H7 (cell line): ENCODE data around the gene ALLC. TPM values are rescaled to one million over a fixed set of nuclear protein-coding genes. Genes with fewer than 3 reads are reported as not detected.

Experiments used
- DNase-seq: peaks from one replicate; pipeline ENCODE4 v3.0.0; 2012
- H3K27me3 ChIP-seq: 2 replicates; pipeline ENCODE4 v1.6.0; 2011; ENCODE audit warnings: mild to moderate bottlenecking, low read length; ENCODE audit not compliant: control insufficient read depth, insufficient read depth
- H3K36me3 ChIP-seq: replicated peaks from 2 replicates; pipeline ENCODE4 v1.5.1; 2011; ENCODE audit warnings: low read length; ENCODE audit not compliant: control insufficient read depth, insufficient read depth
- H3K4me3 ChIP-seq: 2 replicates; pipeline ENCODE4 v1.5.1; 2011; ENCODE audit warnings: low read depth, mild to moderate bottlenecking, control low read depth, low read length, moderate library complexity; ENCODE audit not compliant: insufficient read depth
- total RNA-seq: library from RNA; depleted of rRNA; stranded (reverse); fragments of >200 nt; shearing (Covaris generic); gene quantifications from 2 replicates; pipeline ENCODE4 v1.2.3, GENCODE V29; 2014

Gene ALLC
- total RNA-seq, 1 experiment from 2014 or later, result not detected

GRCh38 chr2:3665886-3666612 lies 8.0 kb downstream of the ALLC start:
- Histone ChIP-seq H3K36me3 (no peaks in the 10 kb centered on the region), H3K27me3 (no peaks in the 10 kb centered on the region), H3K4me3 (no peak overlapping the region)
- no peak for DNase-seq

DNA sequence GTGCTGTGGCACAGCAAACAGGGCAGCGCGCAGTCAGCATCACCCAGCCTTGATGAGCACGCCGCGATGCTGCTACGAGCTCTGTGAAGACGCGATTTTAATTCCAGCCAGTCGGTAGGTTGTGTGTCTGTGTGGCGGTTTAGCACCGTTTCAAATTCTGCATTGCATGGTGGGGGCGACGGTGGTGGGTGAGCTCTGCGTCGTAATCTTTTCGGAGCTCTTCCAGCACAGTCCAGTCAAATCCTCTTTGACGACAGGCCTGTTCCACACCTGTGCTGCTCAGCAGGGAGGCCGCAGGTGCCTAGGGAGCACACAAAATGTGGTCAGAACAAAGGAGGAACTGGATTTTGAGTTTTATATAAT lies 8.6 kb downstream of the ALLC start:
- no peaks in the 10 kb centered on the region for H3K36me3 ChIP-seq
- H3K4me3 ChIP-seq, result no peak overlapping the region
- no peaks in the 10 kb centered on the region for H3K27me3 ChIP-seq
- DNase-seq, result no peak

GRCh38 chr2:3667151-3667631 lies 9.2 kb downstream of the ALLC start:
- no peaks in the 10 kb centered on the region for H3K27me3 ChIP-seq
- no peak overlapping the region for H3K4me3 ChIP-seq
- DNase-seq, result no peak
- H3K36me3 ChIP-seq, result no peaks in the 10 kb centered on the region

DNA sequence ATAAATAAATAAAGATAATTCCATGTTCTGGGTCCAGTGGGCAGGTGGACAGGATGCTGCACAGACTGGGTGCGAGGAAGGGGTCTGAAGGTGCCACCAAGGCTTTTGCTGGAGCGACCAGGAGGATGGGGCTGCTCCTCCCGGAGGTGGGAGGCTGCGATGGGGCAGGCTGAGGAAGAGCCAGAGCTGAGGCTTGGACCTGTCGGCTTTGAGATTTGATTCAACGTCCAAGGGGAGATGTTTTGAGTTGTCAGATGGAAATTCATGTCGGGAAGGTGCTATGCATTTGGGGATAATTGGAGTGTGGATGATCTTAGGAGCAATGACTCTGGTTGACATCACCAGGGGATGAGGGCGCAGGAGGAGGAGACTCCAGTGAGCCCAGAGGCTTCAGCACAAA lies 11.7 kb downstream of the ALLC start:
- no peaks in the 10 kb centered on the region for H3K27me3 ChIP-seq
- no peak overlapping the region for H3K4me3 ChIP-seq
- DNase-seq, result peak; percentile 26
- H3K36me3 ChIP-seq, result no peaks in the 10 kb centered on the region

DNA sequence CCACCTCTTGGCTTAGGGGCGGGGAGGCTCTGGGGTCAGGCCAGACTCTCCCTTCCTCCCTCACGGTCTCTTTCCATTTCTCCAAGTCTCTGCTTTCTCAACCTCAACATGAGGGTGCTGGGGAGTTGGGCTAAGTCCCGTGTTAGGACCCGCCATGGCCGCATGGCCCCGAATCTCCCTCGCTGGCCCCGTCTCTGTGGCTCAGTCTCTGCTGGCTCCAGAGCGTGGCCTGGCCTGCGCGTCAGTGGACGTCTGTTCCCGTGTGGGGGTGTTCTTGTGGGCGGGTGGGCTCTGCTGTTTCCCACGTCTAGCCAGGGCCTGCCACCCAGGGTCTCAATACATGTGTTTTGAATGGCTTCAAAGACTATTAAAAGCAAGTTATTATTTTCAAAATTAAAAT lies 12.4 kb downstream of the ALLC start:
- H3K4me3 ChIP-seq, result no peak overlapping the region
- no peaks in the 10 kb centered on the region for H3K36me3 ChIP-seq
- no peak for DNase-seq
- H3K27me3 ChIP-seq, result no peaks in the 10 kb centered on the region

GRCh38 chr2:3670941-3671340 lies 12.9 kb downstream of the ALLC start:
- Histone ChIP-seq H3K4me3 (no peak overlapping the region), H3K27me3 (no peaks in the 10 kb centered on the region), H3K36me3 (no peaks in the 10 kb centered on the region)
- no peak for DNase-seq

- Histone ChIP-seq H3K27me3 (no peaks in the 10 kb centered on the region), H3K4me3 (no peak overlapping the region), H3K36me3 (no peaks in the 10 kb centered on the region)
- DNase-seq, result no peak
These were observed 15.1 kb downstream of the ALLC start for GRCh38 chr2:3672861-3673678.

DNA sequence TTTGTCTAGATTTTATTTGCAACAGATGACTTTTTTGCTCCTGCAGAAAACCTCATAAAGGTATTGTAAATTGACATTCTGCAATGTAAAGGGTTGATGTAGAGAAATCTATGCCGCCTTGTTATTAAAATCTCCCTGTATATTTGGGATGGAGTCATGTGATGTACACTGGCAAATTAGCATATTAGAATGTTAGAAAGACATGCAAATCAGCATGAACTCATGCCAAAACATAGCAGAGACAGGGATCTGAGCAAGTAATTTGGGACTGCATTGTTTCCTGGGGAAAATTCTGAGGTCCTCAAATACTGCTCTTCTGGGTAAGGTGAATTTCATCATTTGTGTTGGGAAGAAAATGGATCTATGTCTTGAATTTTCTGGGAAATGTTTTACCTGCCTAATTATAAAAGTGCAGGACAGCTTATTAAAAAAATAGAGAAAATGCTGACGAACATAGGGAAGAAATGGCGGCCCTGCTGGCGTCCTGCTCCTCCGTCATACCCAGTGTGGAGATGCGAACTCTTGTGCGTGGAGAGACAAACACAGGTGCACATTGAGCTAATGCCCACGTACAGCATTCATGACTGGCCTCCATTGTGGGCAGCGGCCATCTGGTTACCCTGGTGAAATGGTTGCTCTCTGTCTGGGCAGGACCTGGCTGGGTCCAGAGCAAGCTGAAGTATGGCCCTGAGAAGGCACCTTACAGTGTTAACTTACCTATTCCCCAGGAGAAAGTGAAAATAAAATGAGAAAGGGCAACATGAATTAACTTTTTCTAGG lies 16.3 kb downstream of the ALLC start:
- DNase-seq, result no peak
- Histone ChIP-seq H3K4me3 (no peak overlapping the region), H3K36me3 (no peaks in the 10 kb centered on the region), H3K27me3 (no peaks in the 10 kb centered on the region)

GRCh38 chr2:3675687-3676086 lies 17.7 kb downstream of the ALLC start:
- no peaks in the 10 kb centered on the region for H3K27me3 ChIP-seq
- no peak for DNase-seq

DNA sequence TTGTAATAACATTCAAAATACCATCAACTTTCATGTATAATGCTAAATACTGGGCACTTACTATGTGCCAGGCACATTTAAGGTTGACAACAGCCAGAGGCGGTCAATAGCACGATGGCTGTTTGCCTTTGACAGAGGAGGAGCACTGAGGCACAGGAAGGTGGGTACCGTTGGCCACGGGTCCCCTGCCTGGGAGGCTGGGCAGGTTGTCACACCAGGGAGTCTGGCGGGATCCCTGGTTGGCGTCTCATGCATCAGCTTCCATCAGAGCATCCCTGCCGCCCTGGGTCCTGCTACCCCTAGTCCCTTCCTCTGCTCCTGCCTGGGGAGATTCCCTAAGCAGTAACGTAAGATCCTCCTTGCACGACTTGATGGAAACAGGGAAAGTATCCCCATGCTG lies 19.4 kb downstream of the ALLC start:
- DNase-seq, result no peak
- no peaks in the 10 kb centered on the region for H3K36me3 ChIP-seq
- H3K4me3 ChIP-seq, result no peak overlapping the region
- no peaks in the 10 kb centered on the region for H3K27me3 ChIP-seq

More at GRCh38 chr2:3675687-3676086, 17.7 kb downstream of the ALLC start:
- H3K4me3 ChIP-seq, result no peak overlapping the region
- no peaks in the 10 kb centered on the region for H3K36me3 ChIP-seq

- Histone ChIP-seq H3K4me3 (no peak overlapping the region), H3K27me3 (no peaks in the 10 kb centered on the region), H3K36me3 (no peaks in the 10 kb centered on the region)
- DNase-seq, result no peak
These were observed 20.2 kb downstream of the ALLC start for GRCh38 chr2:3678212-3678611.

GRCh38 chr2:3679180-3679579 lies 21.2 kb downstream of the ALLC start:
- Histone ChIP-seq H3K27me3 (no peaks in the 10 kb centered on the region), H3K4me3 (no peak overlapping the region), H3K36me3 (no peaks in the 10 kb centered on the region)
- DNase-seq, result no peak

DNA sequence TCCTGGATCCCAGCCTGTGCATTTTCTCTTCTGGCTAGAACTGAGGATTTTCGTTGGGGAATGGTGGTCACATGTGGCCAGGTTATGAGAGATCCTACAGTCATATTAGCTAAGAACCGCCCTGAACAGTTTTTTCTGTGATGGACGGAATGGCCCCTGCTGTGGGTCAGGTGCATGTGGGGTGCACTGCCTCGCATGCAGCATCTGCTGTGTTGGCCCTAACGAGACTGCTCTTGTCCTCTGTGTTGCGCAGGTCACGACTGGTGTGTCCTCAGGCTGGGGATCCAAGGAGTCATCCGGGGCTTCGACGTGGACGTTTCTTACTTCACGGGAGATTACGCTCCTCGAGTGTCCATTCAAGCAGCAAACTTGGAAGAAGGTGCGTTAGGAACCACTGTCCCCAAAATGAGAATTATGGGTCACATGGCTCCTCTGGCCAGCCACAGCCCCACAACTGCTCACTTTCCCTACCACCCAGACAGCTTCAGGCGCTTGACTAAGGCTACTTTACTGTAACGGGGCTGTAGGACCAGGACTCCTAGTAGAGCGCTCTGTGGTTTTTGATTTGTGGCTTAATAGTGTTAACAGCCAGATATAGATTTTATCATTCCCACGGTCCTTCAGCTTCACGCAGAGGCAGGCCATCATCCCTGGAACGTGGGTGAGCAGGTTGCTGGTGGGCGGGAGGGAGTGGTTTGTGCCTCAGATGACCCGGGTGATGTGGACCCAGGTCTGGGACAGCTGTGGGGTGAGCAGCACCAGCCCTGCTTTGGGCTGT lies 21.8 kb downstream of the ALLC start:
- Histone ChIP-seq H3K27me3 (no peaks in the 10 kb centered on the region), H3K36me3 (no peaks in the 10 kb centered on the region), H3K4me3 (no peak overlapping the region)
- DNase-seq, result no peak
